ENCODE results near the gene CLIC3. TPM values are rescaled to one million over a fixed set of nuclear protein-coding genes. Genes with fewer than 3 reads are reported as not detected.

The CLIC3 gene
- total RNA-seq, 1 donor from 2014 or later: 154 TPM

GRCh38 chr9:136964171-136964689 is 32.1 kb downstream of the CLIC3 start:
- peak; percentile 46 for ATAC-seq

GRCh38 chr9:136963751-136964150 is 32.6 kb downstream of the CLIC3 start:
- no peak for ATAC-seq

- ATAC-seq: no peak
These were observed 33.0 kb downstream of the CLIC3 start for GRCh38 chr9:136963341-136963740.

- no peak for ATAC-seq
These were observed 33.6 kb downstream of the CLIC3 start for GRCh38 chr9:136962701-136963248.

- ATAC-seq: no peak
These were observed 34.2 kb downstream of the CLIC3 start for GRCh38 chr9:136962163-136962562.

GRCh38 chr9:136961279-136962065 is 34.9 kb downstream of the CLIC3 start:
- peak; percentile 26 for ATAC-seq

GRCh38 chr9:136960938-136961275 is 35.5 kb downstream of the CLIC3 start:
- ATAC-seq: no peak

- no peak for ATAC-seq
These were observed 36.0 kb downstream of the CLIC3 start for GRCh38 chr9:136960212-136960937.

GRCh38 chr9:136958898-136959850 is 37.2 kb downstream of the CLIC3 start:
- no peak for ATAC-seq

- ATAC-seq: no peak
These were observed 37.9 kb downstream of the CLIC3 start for GRCh38 chr9:136958473-136958872.

- ATAC-seq: no peak
These were observed 38.5 kb downstream of the CLIC3 start for GRCh38 chr9:136957901-136958300.

- no peak for ATAC-seq
These were observed 38.9 kb downstream of the CLIC3 start for GRCh38 chr9:136957461-136957860.

- no peak for ATAC-seq
These were observed 39.8 kb downstream of the CLIC3 start for GRCh38 chr9:136956604-136957003.

GRCh38 chr9:136955943-136956335 is 40.4 kb downstream of the CLIC3 start:
- ATAC-seq: no peak

- no peak for ATAC-seq
These were observed 41.0 kb downstream of the CLIC3 start for GRCh38 chr9:136955202-136955942.

GRCh38 chr9:136954270-136955083 is 41.9 kb downstream of the CLIC3 start:
- ATAC-seq: no peak

GRCh38 chr9:136953771-136954269 is 42.5 kb downstream of the CLIC3 start:
- ATAC-seq: no peak

GRCh38 chr9:136952876-136953770 is 43.2 kb downstream of the CLIC3 start:
- no peak for ATAC-seq

GRCh38 chr9:136952321-136952850 is 44.0 kb downstream of the CLIC3 start:
- no peak for ATAC-seq
